ENCODE measurements around the gene TBP.

TBP gene

GRCh38 chr6:170578909-170579308, 24.7 kb downstream of the TBP start:
- no peaks in the 10 kb centered on the region for H3K27me3 ChIP-seq (replicated peaks; ENCODE audit: control insufficient read depth, insufficient read depth, low read length)
- TF ChIP-seq CTCF (IDR thresholded peaks at IDR 0.05; ENCODE audit: insufficient read depth, low read length, poor library complexity, severe bottlenecking), result no peak
- H3K4me3 ChIP-seq (replicated peaks; ENCODE audit: low read depth, low read length), result no peak overlapping the region
- no peak for DNase-seq (ENCODE audit: extremely low read depth, insufficient read length)
- H3K36me3 ChIP-seq (ENCODE audit: control insufficient read depth, insufficient read depth, low read length), result peaks cover 8% of the 10 kb centered on the region

DNA sequence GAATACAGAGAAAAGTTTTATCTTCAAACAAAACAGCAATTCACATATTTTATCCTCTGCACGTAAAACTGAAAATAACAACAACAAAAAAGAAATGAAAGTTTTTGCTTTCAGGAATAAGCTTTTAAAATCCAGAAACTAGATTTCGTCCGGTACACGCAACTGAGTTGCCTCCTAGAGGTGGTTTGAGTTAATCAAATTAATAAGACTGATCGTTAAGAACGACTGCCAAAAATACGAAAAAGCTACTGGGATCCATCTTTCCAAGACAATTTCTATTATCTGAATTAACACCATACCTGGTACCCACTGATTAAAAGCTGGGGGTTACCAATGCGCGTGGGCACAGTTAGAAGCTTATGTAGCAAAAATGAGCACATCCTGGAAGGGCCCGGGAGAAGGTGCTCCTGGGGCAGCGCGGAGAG, 29.6 kb downstream of the TBP start:
- DNase-seq (ENCODE audit: extremely low read depth, insufficient read length), result no peak
- no peak for TF ChIP-seq CTCF (IDR thresholded peaks at IDR 0.05; ENCODE audit: insufficient read depth, low read length, poor library complexity, severe bottlenecking)
- no peaks in the 10 kb centered on the region for H3K27me3 ChIP-seq (replicated peaks; ENCODE audit: control insufficient read depth, insufficient read depth, low read length)
- H3K4me3 ChIP-seq (replicated peaks; ENCODE audit: low read depth, low read length), result peak overlapping the region; percentile 85
- peaks cover 3% of the 10 kb centered on the region for H3K36me3 ChIP-seq (ENCODE audit: control insufficient read depth, insufficient read depth, low read length)

DNA sequence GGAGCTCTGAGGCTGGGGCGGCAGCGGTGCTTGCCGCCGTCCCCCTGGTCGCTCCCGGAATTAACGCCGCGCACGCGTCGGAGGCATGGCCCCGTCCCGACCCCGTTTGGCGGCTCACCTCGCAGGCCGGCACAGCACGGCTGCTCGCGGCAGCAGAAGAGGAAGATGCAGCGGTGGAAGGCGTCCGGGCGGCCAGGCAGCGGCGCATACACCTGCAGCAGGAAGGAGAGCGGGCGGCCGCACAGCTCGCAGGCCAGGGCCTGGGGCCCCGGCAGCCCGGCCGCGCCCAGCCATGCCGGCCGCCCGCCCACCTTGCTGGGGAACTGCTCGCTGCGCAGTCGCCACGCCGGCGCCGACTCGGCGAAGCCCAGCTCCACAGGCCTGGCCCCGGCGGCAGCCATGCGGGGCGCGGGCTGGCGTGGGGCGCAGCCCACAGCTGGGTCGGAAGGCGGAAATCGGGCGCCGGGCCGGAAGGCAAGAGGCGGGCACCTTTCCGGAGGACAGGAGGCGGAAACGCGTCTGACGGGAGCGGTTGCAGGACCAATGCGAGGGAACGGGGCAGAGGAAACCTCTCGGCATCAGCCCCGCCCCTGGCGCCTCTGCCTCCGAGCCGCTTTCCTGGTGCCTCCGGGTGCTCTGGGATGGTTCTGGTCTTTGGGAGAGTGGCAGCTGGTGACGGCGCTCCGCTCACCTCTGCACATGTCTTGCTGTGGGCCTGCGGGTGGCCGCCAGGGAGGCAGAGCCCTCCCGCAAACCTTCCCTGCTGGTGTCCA, 30.2 kb downstream of the TBP start, which contains the start of gene PDCD2:
TSS of gene PDCD2 (minus strand) at position 457 of the 773 bp plus-strand sequence. CDS start at position 401, 56 bp downstream.
- TF ChIP-seq CTCF (IDR thresholded peaks at IDR 0.05; ENCODE audit: insufficient read depth, low read length, poor library complexity, severe bottlenecking), result no peak
- no peaks in the 10 kb centered on the region for H3K27me3 ChIP-seq (replicated peaks; ENCODE audit: control insufficient read depth, insufficient read depth, low read length)
- peak; percentile 92 for DNase-seq (ENCODE audit: extremely low read depth, insufficient read length)
- peak within 1 kb of the TSS; percentile 85 for H3K4me3 ChIP-seq (replicated peaks; ENCODE audit: low read depth, low read length)
- peaks cover 3% of the 10 kb centered on the region for H3K36me3 ChIP-seq (ENCODE audit: control insufficient read depth, insufficient read depth, low read length)

GRCh38 chr6:170584954-170585498, 30.9 kb downstream of the TBP start:
- Histone ChIP-seq H3K36me3 (ENCODE audit: control insufficient read depth, insufficient read depth, low read length) (peaks cover 3% of the 10 kb centered on the region), H3K4me3 (replicated peaks; ENCODE audit: low read depth, low read length) (peak overlapping the region; percentile 85), H3K27me3 (replicated peaks; ENCODE audit: control insufficient read depth, insufficient read depth, low read length) (no peaks in the 10 kb centered on the region)
- DNase-seq (ENCODE audit: extremely low read depth, insufficient read length), result no peak
- no peak for TF ChIP-seq CTCF (IDR thresholded peaks at IDR 0.05; ENCODE audit: insufficient read depth, low read length, poor library complexity, severe bottlenecking)

DNA sequence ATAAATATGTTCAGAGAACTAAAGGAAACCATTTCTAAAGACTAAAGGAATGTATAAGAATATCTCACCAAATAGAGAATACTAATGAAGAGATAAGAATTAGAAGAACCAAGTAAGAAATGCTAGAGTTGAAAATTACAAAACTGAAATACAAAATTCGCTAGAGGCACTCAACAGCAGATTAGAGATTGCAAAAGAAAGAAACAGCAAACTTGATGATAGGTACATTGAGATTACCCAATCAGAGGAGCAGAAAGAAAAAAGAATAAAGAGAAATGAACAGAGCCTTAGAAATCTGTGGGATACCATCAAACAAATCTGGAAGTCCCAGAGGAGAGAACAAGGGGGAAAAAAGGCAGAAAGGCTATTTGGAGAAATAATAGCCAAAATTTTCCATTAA, 36.6 kb downstream of the TBP start:
- no peak overlapping the region for H3K4me3 ChIP-seq (replicated peaks; ENCODE audit: low read depth, low read length)
- TF ChIP-seq CTCF (IDR thresholded peaks at IDR 0.05; ENCODE audit: insufficient read depth, low read length, poor library complexity, severe bottlenecking), result no peak

More for the DNA sequence above, 36.6 kb downstream of the TBP start:
- no peak for DNase-seq (ENCODE audit: extremely low read depth, insufficient read length)
- H3K36me3 ChIP-seq (ENCODE audit: control insufficient read depth, insufficient read depth, low read length), result no peaks in the 10 kb centered on the region
- no peaks in the 10 kb centered on the region for H3K27me3 ChIP-seq (replicated peaks; ENCODE audit: control insufficient read depth, insufficient read depth, low read length)

Measured in GM06990 (cell line).